CD4-positive, alpha-beta T cell treated with Interleukin-4 for 4 hours (primary cell): ENCODE measurements around the gene CCDC3.

Experiments
- DNase-seq: peaks from one replicate; pipeline ENCODE4 v3.0.0-alpha.2; 2020

Gene CCDC3

DNA sequence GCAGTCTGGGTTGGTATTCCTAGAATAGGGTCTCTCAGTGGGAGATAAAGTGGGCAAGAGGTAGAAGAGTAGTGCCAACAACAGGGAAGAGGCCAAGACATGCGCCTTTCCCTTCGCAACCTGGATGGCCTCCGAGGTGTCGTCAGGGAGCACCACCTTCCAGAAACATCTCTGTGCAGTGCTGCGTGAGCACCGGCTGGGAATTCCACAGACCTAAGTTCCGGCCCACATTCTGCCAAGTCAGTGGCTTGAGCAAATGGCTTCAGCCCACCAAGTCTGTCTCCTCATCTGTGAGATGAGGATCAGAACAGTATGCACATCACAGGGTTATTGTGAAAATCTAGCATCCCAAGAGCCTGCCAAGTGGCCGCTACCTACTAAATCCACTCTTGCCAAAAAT lies 40.6 kb downstream of the CCDC3 start:
- no peak for DNase-seq

DNA sequence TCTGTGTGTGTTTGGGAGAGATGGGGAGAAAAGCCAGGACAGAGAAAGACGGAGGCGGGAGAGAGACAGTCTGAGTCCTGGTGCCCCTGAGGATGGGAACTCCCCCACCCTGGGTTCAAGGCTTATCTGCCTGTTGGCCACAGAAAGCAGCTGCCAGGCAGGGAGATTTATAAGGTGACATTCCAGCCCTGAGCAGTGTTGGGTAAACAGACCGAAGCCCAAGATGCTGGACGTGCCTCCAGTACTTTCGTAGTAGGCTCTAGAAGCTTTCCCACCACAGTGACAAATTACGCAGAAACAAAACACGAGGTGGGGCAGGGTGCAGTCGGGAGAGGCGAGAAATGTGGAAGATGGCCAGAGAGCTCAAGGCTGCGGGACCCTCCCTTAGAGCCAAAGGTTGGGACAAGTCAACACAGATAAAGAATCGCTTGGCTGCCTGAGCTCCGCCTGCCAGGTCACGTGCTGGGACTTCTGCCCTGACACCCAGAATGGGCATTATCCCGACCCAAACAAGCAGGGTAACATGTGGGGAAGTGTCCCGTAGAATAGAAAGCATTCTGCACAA lies 41.1 kb downstream of the CCDC3 start:
- DNase-seq, result no peak

DNA sequence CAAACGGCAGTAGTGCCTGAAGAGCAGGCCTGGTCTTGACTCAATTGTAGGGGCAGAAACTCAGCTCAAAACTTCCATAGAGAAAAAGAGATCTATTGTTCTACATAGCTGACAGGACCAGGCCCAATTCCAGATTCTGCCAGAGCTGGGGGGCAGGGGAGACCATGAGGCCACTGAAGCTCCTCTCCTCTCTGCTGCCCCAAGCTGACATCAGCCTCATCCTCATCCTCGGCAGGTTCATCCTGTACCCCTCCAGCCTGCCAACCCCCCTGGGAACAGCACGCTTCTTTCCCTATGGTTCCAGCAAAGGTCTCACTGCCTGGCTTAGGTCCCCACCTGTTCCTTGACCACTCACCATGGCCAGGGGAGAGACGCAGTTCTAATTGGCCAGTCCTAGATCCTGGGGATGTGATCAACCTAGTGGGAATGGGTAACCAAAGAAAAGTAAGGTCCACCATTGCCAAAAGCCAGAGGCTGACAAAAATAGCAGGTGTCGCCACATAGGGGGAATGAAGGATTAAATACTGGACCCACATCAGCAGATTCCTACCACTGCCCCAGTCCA lies 42.9 kb downstream of the CCDC3 start:
- no peak for DNase-seq

DNA sequence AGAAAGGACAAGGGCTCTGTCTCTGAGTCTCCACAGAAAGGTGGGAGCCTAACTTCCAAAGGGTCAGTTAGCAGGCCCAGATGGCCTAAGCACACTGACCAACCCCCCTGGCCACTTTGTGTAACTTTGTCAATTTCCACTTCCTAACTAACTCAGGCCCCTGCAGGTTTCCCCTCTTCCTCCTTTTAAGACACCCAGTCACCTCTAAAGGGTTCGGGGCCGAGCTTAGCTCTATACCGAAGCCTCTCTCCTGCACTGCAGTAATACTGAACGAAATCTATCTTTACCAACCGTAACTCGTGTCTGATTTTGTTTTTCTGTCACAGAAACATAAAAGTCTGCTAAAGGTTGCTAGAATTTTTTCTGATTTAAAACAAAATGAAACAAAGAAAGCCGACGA lies 44.4 kb downstream of the CCDC3 start:
- DNase-seq, result no peak

DNA sequence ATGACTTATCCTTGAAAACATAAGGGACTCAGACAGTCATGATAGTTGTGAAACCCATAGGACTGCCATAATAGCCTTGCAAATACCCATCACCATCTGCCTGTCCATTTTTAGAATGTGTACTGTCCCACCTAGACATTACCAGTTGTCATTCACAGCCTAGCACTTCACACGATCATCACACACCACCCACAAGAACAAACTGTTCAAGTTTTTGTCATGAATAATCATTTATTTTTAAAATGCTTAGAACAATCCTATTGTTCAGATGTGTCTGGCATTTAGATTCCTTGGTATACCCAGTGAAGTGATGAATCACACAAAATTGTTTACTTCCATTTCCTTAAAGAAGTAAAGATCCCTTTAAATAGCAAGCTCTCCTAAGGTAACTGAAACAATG lies 46.6 kb downstream of the CCDC3 start:
- DNase-seq, result no peak

DNA sequence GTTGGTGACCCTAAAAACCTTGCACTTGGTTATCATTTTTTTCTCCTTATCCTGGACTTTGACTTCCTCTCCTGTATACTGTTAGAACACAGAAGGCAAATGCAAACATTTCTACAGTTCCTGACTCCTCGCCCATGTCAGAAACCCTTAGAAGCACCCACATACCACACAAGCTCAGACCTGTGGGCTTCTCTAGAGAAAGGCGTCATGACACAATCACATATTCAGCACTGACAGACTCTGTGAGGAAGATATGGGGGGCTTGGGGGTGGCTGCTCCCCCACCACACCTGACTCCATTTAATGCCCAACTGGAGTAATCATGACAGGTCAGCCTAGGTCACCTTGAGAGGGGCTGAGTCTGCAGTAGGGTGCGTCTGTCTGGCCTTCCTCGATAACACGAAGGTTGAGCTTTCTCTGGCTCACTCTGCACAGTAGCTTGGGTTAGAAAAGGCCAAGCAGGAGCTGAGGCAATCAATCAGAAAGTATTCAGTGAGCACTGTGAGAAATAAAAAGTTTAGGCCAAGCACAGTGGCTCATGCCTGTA lies 50.9 kb downstream of the CCDC3 start:
- no peak for DNase-seq

- no peak for DNase-seq
These were observed 52.3 kb downstream of the CCDC3 start for GRCh38 chr10:12949248-12949647.

- DNase-seq, result no peak
These were observed 53.8 kb downstream of the CCDC3 start for GRCh38 chr10:12947741-12948140.

DNA sequence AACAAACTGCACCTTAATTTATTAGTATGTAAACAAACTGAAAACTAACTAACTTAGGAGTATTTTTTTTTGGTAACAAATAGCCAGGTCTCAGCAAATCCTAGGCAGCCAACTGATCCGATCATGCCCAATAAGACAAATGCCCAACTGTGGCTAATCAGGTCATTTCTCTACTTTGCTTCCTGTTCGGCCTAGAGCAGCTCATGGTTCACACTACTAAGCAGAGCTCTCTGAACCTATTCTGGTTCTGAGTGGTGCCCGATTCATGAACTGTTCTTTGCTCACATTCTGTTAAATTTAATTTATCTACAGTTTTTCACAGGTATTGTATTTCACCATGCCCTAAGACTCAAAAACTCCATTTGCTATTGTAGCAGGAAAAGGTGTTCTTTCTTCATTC lies 55.1 kb downstream of the CCDC3 start:
- no peak for DNase-seq

DNA sequence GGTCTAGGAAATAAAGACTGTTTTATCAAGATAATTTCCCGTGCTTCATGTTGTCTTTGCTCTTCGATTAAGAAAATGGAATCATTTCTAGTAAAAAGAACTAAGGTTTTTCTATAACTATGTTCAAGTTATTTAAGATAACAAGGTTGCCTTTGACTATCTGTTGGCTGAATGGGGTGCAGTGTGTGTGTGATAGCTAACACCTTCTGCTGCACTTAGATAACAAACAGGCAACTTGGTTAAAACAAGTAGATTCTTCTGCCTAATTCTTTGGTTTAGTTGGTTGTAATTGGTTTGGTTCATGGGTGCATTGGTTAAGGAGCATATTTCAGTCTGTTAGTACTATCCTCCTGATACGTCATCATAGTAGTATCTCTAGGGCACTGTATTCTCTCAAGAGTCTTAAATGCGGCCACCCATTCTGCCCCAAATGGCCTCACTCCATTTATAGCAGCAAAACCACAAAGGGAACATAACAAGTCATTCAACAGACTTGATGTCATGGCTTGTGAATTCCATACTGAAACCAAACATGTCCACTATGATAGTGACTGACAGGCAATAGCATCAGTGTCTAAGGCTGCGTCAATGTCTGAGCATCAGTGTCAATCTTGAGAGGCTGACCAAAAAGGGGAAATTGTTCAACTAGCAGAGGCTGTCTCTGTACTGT lies 55.7 kb downstream of the CCDC3 start:
- DNase-seq, result no peak

DNA sequence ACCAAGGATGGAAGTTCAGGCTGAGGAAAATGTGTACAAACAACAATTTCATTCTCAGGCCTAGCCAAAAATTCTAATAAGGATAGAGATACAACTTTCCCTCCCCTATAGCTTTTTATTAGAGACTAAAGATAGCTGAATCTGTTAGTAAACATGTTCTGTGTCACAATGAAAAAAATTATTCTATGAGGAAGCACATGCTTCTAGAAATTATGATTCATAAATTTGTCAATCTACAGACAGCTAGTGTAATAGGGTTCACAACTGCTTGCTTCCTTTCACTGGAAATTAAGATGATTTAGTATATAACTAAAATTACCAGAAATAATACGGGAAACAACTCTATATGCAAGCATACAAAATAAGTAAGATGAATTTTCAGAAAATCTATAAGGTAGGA lies 56.6 kb downstream of the CCDC3 start:
- no peak for DNase-seq

GRCh38 chr10:12943425-12943824 lies 58.1 kb downstream of the CCDC3 start:
- DNase-seq, result no peak

DNA sequence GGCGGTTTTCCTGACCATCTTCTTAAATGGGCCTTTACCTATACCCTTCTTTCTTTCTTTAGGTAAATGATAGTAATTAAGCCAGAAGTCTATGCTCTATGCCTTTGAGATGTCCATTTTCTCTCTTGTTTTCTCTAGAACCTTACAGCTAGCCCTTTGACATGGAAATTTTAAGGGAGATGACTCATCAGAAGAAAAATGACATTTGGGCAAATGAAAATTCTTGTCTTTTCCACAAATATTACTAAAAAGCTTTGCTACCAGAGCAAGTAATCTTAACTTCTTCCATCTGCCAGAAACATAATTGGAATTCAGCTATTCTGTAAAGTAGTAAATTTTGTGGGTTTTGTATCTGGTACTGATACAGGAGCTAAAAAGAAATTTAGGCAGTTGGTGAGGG lies 59.5 kb downstream of the CCDC3 start:
- DNase-seq, result no peak

DNA sequence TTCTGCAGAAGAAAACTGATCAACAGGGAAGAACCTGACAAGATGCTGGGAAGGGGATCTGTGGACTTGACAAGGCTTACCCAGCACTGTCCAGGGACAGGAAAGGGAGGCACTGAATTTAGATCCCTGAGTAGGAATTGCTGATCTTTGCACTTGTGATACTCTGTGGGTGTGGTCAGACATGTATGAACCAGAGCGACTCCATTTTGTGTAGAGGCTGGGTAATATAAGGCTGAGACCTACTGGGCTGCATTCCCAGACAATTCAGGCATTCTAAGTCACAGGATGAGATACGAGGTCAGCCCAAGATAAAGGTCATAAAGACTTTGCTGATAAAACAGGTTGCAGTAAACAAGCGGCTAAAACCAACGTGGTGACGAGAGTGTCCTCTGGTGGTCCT lies 60.7 kb downstream of the CCDC3 start:
- no peak for DNase-seq

DNA sequence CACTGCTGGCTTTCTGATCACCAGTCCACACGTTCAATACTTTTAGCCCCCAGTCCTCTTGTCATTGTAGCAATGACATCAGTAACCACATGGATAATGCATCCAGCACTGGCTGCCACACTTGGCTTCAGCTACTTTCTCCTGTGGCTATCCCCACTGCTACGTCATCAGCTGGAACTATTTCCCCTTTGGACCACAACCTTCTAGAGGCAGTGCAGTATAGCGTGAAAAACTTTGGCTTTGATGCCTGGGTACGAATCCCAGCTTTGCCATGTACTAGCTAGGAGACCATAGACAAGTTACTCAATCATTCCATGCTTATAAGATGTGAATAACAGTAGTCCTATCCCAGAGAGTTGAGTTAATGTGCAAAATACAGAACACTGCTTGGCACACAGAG lies 63.2 kb downstream of the CCDC3 start:
- no peak for DNase-seq

GRCh38 chr10:12937527-12937926 lies 64.0 kb downstream of the CCDC3 start:
- no peak for DNase-seq

- no peak for DNase-seq
These were observed 66.7 kb downstream of the CCDC3 start for GRCh38 chr10:12934777-12935176.

DNA sequence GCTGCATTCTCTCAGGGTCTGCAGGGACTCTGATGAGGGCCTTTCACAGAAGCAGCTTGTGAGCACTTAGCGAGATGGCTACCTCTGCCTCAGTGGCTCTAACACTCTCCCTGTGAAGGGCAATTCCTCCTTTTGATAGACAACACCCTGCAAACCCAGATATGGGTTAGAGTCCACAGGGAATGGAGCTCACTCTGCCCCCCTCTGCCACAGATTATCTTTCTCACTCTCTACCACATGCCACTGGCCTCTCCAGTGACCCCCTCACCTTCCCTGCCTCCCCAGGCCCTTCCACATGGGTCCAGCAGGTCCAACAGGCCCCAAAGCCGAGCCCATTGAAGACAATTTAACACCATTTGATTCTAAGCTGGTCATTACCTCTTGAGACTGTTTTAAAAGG lies 72.1 kb downstream of the CCDC3 start:
- no peak for DNase-seq

DNA sequence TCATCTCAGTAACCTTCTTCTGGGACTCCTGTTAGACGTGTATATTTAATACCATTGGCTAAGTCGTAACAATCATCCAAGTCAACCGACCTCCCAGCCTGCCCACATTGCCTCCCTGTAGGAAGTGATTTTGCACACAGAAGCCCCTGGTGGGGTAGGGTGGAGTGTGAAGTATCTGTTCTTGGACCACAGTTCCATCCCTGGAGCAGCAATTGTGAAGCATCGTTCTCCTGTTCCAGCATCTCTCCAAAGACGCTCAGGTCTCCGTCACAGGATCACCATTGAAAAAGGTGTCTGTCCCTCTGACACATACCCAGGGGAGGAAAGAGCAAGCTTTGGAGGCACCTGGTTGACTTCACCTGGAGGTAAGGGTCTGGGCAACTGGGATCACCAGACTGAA lies 72.9 kb downstream of the CCDC3 start:
- DNase-seq, result no peak

- no peak for DNase-seq
These were observed 73.6 kb downstream of the CCDC3 start for GRCh38 chr10:12927896-12928295.

GRCh38 chr10:12925845-12926244 lies 75.7 kb downstream of the CCDC3 start:
- DNase-seq, result no peak

DNA sequence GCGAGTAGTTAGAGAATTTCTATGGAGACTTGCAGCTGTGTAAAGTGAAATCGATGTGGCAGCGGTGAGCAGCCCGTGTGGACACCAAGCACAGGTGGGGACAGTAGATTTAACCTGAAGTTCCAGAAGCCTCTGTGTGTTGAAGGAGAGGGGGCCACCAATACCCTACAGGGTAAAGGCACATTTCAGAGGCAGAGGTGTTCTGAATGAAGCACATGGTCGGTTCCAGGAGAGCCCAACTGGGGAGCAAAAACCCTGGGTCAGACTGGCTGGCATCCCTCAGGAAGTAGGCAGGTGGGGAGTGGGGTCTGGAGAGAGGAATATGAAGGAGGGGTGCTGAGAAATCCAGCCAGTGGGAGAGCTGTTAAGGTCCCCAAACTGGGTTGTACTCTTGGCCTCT lies 76.6 kb downstream of the CCDC3 start:
- no peak for DNase-seq

DNA sequence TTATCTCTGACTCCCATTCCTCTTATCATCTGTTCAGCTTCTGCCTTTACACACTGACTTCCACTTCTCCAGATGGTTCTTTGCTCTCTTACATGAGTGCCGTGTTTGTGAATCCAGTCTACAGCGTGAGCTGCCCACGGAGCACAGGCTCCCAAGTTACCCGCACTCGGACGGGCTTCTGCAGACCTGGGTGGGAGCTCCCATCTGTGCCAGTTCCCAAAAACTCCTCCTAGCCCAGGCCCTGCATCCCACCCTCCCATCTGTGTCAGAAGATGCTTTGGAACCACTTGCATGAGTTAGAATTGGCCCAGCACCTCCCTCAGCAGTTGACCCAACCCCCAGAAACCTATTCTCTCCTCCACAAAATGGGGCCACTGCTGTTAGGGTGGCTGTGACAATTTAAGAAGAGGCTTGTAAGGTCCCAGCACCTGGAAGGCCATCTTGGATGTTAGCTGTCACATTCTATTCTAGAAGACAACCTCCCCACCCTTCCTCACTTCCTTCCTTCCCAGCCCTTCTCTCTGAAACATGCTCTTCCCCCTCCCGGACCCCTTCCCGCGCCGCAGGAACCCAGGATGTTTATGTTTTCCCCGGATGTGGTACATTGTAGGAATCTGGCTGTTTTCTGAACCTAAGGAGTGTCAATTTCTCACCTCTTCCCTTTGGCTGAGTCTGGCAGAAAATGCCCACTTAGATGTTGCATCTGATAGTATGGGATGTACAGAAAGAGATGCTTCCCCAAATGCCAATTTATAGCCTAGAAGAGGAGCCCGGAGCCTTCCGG lies 79.2 kb downstream of the CCDC3 start:
- no peak for DNase-seq

- no peak for DNase-seq
These were observed 80.3 kb downstream of the CCDC3 start for GRCh38 chr10:12921163-12921562.
